ENCODE results near the gene PLXND1. TPM values are rescaled to one million over a fixed set of nuclear protein-coding genes. Genes with fewer than 3 reads are reported as not detected.

Gene PLXND1
- total RNA-seq, 4 donors from 2014 or later: 155 to 300 (median 197) TPM

DNA sequence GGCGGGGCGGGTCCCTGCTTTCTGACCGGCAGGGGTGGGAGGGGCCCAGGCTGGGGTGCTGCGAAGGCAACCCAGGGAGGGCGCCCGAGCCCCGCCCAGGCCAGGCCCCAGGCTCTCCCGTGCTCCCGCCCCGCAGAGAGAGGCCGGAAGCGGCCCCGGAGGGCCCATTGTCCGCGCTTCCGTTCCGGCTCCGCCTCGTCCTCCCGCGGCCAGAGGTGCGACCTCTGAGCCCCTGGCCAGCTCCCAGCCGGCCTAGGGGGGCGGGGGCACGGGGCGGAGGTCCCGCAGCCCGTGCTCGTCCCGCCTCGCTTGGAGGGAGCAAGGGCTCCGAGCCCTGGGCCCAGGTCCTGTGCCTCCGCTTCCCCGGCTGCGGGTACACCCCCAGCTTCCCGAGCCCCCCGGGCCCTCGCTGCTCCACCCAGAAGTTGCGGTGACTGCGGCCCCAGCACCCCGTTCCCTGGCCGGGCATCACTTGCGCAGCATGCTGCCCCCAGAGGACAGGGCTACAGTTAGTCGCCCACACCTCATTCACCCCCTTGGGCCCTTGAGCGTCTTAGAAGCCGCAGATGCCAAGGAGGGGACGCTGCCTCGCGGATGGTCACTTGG is 20.4 kb upstream of the PLXND1 start:
- WGBS, 2 donors: 1 to 2% methylated on average over 38 to 40 of the region's 49 CpGs
- H3K36me3 ChIP-seq: no peaks in the 10 kb centered on the region
- H3K4me1 ChIP-seq: peaks cover 0 to 72% (median 45%) of the 10 kb centered on the region in 4 donors
- H3K27ac ChIP-seq: peak overlapping the region; percentile 94 to 99 (median 96)
- H3K27me3 ChIP-seq: no peaks in the 10 kb centered on the region
- DNase-seq (ENCODE audit: low spot score in 2 of 2): peak; percentile 74 to 86
- TF ChIP-seq, protein P1, sequence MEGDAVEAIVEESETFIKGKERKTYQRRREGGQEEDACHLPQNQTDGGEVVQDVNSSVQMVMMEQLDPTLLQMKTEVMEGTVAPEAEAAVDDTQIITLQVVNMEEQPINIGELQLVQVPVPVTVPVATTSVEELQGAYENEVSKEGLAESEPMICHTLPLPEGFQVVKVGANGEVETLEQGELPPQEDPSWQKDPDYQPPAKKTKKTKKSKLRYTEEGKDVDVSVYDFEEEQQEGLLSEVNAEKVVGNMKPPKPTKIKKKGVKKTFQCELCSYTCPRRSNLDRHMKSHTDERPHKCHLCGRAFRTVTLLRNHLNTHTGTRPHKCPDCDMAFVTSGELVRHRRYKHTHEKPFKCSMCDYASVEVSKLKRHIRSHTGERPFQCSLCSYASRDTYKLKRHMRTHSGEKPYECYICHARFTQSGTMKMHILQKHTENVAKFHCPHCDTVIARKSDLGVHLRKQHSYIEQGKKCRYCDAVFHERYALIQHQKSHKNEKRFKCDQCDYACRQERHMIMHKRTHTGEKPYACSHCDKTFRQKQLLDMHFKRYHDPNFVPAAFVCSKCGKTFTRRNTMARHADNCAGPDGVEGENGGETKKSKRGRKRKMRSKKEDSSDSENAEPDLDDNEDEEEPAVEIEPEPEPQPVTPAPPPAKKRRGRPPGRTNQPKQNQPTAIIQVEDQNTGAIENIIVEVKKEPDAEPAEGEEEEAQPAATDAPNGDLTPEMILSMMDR (IDR thresholded peaks at IDR 0.05): peak in 3 of 5 experiments; percentile 14 to 28 (median 16)
- peak; percentile 54 to 59 for TF ChIP-seq POLR2A (IDR thresholded peaks at IDR 0.05)
- peak; percentile 14 to 69 for TF ChIP-seq EP300 (IDR thresholded peaks at IDR 0.05)
- peak overlapping the region; percentile 59 to 76 (median 68) for H3K4me3 ChIP-seq
- no peaks in the 10 kb centered on the region for H3K9me3 ChIP-seq

DNA sequence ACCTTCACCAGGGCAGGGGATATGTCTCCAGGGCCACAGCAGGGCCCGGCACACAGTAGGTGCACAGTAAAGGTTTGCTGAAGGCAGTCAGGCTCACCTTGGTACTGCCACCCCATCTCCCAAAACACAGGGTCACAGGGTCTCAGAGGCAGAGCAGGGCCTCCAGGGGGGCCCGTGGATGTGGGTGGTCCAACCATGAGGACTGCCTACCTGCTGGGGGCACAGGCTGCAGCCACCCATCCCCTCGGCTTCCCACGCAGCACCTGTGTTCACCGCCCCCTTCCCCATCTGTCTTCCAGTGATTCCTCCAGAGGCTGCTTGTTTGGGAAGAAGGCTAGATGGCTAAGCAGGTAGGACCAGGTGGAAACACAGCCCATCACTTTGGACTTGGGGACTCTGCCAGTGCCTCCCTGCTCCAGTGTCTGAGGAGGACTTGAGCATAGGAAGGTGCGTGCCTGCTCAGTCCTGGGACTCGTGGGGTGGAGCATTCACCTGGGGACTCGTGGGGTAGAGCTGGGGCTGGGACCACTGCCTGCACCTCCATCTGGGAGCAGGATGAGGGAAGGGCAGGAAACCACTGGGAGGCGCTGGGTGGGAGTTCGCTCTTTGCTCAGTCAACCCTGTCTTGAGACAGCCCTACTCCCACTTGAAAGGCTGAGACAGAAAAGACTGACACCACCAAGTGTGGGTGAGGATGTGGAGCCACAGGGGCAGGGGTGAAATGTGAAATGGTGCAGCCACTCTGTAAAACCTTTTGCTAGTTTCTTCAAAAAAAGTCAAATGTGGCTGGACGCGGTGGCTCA is 18.8 kb upstream of the PLXND1 start:
- H3K27me3 ChIP-seq: no peaks in the 10 kb centered on the region
- H3K36me3 ChIP-seq: no peaks in the 10 kb centered on the region
- WGBS, 2 donors: 88 to 91% methylated on average over 9 to 12 of the region's 12 CpGs
- no peak for DNase-seq (ENCODE audit: low spot score in 2 of 2)
- no peak overlapping the region for H3K4me3 ChIP-seq
- TF ChIP-seq, protein P1 (IDR thresholded peaks at IDR 0.05): no peak
- TF ChIP-seq EP300 (IDR thresholded peaks at IDR 0.05) (no peak), POLR2A (IDR thresholded peaks at IDR 0.05) (no peak)
- peak overlapping the region; percentile 66 to 99 (median 96) for H3K27ac ChIP-seq
- peaks cover 0 to 83% (median 47%) of the 10 kb centered on the region in 4 donors for H3K4me1 ChIP-seq
- no peaks in the 10 kb centered on the region for H3K9me3 ChIP-seq

DNA sequence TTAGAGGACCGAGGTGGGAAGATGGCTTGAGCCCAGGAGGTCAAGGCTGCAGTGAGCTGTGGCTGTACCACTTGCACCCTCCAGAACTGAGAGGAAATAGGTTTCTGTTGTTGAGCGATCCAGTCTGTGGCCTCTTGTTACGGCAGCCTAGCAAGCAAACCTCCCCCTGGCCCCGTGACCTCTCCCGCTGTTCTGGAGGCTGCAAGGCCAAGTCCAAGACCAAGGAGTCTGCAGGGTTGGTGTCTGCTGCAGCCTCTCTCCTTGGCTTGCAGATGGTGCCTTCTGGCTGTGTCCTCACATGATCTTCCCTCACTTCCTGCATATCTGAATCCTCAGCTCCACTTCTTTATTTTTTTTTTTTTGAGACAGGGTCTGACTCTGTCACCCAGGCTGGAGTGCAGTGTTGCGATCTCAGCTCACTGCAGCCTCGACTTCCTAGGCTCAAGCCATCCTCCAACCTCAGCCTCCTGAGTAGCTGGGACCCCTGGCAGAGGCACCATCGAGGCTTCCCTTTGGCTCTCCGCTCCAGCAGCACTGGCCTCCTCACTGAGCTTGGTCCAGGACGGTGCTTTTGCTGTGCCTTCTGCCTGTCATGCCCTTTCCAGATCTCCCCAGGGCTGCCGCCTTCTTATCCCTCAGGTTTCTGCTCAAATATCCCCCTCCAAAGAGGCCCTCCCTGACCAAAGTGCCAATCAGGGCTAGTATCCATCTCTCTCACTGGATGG is 18.0 kb upstream of the PLXND1 start:
- WGBS, 2 donors: 65 to 75% methylated on average over 9 to 11 of the region's 11 CpGs
- DNase-seq (ENCODE audit: low spot score in 2 of 2): no peak
- H3K4me1 ChIP-seq: peaks cover 0 to 86% (median 47%) of the 10 kb centered on the region in 4 donors

DNA sequence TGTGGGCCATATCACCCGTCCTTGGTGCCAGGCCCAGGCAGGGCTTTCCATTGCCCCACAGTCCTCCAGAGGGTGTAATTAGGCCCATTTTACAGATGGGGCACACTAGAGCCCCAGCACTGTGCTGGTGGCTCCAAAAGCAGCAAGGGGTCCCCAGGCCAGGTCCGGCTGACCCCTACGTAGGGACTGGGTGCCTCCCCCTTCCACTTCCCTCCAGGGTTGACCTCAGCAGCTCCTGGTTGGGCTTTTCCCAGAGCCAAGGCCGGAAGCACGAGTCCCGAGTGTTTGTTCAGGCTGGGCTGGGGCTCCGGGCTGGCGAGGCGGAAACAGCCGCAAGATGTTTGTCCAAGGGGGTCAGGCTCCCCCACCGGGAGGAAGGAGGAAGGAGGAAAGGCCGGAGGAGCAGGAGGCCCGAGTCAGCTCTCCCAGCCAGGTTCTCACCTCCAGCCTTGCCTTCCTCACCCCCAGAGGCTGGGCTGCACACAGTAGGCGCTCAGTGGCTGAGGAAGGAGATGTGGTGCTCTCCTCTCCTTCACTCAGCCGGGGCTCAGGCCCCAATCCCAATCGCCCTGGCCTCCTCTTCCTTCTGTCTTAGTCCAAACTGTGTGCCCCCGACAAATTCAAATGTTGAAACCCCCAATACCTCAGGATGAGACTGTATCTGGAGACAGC is 17.1 kb upstream of the PLXND1 start:
- 42 to 51% methylated on average over 13 to 17 of the region's 17 CpGs for WGBS, 2 donors
- H3K27ac ChIP-seq: peak overlapping the region; percentile 51 to 99 (median 78)
- H3K4me3 ChIP-seq: no peak overlapping the region
- H3K27me3 ChIP-seq: no peaks in the 10 kb centered on the region
- TF ChIP-seq EP300 (IDR thresholded peaks at IDR 0.05) (peak in 1 of 2 donors; percentile 56), POLR2A (IDR thresholded peaks at IDR 0.05) (no peak)
- TF ChIP-seq, protein P1 (IDR thresholded peaks at IDR 0.05): no peak
- no peaks in the 10 kb centered on the region for H3K36me3 ChIP-seq
- DNase-seq (ENCODE audit: low spot score in 2 of 2): no peak
- H3K4me1 ChIP-seq: peaks cover 0 to 91% (median 51%) of the 10 kb centered on the region in 4 donors
- no peaks in the 10 kb centered on the region for H3K9me3 ChIP-seq

More for the DNA sequence above, 18.0 kb upstream of the PLXND1 start:
- Histone ChIP-seq H3K27ac (peak overlapping the region in 3 of 4 donors; percentile 66 to 99 (median 97)), H3K9me3 (no peaks in the 10 kb centered on the region), H3K4me3 (no peak overlapping the region), H3K27me3 (no peaks in the 10 kb centered on the region), H3K36me3 (no peaks in the 10 kb centered on the region)
- peak in 1 of 2 donors; percentile 23 for TF ChIP-seq EP300 (IDR thresholded peaks at IDR 0.05)
- TF ChIP-seq, protein P1 (IDR thresholded peaks at IDR 0.05): no peak

Data from tibial nerve (tissue), 4 donors.